ENCODE measurements around the gene AGAP1.

AGAP1 gene

DNA sequence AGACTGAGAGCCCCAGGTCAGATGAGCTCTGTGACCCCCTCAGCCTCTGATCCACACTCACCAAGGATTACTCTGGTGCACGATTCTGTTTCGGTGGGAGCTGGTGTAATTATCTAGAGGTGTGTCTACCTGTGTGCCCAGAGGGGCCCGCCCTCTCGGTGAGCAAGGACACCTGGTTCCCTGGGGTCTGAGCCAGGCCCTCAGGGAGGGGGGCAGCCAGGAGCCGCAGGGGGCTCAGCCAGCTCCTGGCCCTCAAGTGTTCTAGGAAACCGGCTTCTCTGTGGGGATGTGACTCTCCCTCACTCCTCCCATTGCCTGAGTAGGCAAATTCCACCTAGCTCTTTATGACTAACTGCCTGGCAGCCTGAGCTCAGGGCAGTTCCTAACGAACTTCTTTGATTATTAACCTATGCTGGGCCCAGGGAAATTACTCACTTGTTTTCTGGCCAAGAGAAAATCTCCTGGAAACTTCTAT, 17.4 kb downstream of the AGAP1 start:
- no peak for FAIRE-seq

DNA sequence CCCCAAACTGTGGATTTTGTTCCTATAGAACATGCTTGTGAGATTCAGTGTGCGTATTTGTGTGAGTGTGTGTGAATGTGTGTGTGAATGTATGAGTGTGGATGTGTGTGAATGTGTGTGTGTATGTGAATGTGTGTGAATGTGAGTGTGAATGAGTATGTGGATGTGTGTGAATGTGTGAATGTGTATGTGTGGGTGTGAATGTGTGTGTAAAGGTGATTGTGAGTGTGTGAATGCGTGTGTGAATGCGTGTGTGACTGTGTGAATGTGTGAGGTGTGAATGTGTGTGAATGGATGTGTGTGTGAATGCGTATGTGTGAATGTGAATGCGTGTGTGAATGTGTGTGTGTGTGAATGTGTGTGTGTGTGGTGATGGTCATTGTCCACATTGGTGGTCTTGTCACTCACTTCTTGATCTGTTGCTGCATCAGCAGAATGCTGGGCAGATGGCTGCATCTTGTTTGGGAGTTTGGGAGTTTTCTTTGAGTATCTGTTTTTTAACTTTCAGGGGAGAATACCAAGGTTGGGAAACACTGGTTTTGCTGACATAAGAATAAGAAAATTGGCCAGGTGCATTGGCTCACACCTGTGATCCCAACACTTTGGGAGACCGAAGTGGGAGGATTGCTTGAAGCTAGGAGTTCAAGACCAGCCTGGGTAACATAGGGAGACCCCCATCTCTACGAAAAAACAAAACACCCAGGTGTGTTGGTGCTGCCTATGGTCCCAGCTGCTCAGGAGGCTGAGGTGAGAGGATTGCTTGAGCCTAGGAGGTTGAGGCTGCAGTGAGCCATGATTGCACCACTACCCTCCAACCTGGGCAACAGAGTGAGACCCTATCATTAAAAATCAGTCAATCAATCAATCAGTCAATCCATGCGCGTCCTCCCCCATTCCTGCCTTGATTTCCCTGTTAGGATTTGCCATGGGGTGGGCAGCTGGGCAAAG, 18.2 kb downstream of the AGAP1 start:
- FAIRE-seq = no peak

DNA sequence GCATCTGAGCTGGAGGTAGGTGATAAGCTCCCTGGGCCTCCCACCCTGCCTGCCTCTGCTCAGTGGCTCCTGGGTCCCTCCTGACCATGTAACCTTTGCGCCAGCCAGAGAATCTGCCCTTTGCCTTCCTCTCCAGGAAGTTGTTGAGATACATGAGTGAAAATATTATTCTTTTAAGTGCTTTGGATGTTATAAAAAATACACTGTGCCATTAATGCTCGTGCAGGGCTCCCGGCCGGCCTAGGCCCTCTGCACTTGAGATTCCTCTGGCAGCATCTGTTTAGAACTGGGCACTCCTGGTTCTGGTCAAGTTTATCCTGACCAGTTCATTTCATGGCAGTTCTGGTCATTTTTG, 18.8 kb downstream of the AGAP1 start:
- FAIRE-seq = no peak

DNA sequence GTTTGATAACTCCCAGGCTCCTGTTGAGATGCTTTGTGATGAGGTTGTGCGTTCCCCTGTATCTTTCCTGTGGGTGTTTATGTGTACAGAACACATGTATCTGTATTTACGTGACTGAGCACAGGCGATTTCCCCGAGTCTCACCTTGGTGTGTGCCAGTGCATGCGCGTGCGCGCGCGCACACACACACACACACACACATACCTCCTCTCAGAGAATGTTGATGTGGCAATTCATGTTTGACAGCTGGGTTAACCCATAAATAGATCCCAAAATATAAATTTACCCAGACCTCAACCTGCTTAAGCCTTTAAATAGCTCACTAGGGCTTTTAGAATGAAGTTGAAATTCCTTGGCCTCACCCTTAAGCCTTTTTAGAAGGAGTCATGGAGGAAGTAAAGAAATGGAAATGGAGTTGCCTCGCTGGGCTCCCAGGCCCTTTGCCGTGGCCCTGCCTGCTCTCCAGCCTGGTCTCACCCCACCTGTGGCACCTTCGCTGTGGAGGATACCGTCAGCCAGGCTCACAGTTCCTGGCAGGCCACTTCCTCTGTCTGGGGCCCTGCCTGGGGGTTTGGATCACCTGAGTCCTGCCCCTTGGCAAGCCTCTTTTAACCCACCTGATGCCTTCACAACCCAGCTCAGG, 20.3 kb downstream of the AGAP1 start:
- no peak for FAIRE-seq

DNA sequence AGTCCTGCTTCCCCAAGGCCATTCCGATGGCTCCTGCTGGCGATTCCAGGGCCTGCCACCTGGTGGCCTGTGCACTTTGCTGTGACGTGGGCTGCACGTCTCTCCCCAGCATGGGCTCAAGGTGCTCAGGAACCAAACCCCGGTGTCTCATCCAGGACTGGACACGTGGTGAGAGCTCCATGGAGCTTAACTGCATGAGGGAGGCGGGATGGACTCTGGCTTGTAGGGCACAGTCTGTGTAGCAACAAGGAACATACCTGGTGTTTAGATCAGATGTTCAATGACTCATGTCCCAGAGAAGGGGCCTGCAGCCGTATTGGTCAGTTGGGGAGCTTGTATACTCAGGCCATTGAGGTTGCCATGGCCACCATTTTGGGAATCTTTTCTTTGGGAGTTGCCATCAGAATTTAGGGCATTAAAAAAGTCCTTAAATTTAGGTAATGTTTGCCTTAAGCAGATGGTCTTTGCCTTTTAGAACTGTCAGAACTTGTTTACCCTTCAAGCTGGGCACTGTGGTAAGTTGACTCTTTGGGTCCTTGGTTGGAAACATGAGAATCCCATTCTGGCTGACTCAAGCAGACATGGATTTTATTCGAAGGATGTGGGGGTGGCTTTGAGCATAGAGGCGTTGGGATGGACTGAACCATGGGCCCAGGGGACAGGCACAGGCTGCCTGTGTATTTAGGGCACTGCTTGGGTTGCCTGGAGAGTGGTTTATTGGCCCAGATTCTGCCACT, 21.0 kb downstream of the AGAP1 start:
- no peak for FAIRE-seq

DNA sequence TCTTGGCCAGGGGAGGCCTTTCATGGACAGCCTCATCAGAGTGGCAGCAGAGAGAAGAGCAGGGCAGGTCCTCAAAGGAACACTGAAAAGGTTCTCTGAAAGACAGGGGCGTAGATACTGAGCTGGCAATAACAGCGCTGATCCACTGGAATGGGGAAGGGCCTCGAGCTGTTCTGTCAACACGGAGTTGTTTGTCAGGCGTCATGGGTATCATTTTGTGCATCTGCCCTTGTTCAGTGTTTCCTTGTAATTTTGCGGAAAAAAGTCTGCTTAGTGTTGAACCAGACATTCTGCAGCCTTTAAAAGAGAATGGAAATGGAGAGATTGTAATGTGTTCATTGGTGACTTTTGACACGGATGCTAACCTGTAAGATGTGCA, 21.5 kb downstream of the AGAP1 start:
- FAIRE-seq = no peak

DNA sequence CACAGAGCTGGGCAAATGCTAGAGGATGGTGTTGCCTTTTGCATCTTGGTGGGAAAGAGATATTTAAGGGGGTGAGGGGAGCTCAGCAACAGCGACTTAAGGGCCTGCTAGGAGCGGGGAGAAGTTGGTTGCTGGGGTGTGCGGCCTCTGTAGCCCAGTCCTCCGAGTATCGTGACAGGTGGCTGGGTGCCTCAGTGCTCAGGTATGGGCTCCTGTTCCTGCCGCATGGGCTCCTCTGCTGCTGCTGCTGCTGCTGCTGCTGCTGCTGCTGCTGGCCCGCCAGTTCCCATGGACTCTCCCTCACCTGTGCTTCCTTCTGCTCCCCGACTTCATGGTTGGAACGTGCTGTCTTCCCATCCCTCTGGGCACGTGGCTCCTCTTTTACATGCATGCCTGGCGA, 22.0 kb downstream of the AGAP1 start:
- FAIRE-seq = no peak

DNA sequence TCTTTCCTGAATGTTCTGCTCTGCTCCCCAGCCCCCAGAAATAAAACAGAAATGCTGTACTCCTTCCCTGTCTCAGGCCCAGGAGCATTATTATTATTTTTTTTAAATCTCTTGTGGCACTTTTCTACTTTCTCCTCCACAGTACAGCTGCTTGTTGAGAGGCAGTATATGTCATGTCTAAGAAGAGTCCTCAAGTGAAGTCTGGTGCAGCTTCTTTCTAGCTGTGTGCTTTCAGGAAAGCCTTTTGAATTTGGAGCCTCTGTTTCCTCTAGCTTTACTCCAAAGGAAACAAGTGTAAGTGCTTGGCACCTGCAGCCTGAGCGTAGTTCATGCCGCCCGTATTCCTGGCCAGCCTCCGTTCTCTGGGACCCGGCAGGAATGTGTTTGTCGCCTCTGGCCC, 22.4 kb downstream of the AGAP1 start:
- no peak for FAIRE-seq

DNA sequence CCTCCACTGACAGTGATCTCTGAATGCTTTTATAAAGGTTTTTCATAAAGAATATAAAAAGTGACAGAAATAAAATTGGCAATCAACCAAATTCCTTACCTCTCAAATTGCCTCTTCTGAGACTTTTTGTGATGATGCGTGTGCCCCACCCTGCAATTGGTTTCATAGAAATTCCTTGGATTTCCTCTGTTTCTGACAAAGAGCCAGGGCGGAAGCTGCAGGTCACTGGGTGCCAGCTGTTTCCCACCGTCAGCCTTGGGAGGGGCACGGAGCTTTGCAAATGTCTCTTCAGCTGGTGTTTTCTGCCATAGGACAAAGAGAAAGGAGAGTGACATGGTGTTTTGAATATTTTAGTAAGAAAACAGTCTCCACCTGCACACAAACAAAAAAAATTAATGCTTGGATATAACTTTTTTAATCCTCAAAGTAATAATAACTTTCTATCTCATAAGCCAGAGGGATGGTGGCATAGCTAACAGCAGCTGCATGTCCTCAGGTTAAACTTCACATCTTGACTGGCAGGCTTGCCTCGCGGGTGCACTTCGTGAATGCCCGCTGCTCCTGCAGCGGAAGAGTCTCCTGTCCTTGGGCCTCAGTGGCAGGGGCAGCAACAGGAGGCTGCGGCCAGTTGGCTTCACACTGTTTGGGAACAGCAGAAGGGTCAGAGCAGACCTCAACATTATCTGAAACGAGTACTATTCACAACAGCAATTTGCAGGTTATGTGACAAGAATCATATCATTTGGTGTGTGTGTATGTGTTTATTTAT, 24.7 kb downstream of the AGAP1 start:
- FAIRE-seq = no peak

DNA sequence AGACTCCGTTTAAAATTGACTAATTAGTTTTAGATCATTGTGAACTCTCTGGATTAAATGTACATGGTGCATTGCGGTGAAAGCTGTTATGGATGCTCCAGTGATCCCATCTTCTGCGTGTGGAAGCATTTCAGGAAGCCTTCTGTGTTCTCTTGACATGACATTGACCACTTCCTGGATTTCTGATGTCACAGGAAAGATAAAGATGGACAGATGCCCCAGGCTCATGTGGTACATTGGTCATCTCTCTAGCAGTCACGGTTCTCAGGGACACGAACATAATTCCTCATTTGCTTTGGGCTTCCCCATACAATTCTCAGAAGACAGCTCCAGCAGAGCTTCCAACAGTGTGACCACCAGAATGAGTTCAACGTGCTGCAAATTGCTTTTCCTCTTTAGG, 26.9 kb downstream of the AGAP1 start:
- FAIRE-seq = no peak

DNA sequence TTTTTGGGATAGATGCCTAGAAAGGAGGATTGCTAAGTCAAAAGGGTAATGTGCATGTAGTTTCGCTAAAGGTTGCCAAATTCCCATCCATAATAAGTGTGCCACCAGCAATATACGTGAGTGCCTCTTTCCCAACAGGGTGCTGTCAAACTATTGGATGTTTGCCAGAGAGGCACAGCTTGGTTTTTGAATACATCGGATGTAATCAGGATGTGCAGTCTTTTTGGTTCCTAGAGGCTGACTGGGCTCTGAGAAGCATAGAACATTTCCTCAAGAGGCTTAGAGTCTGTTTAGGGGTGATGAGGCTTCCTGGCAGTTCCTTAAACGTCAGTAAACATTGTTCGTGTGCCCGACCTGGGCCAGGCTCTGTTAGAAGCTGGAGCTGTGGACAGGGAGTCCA, 28.0 kb downstream of the AGAP1 start:
- FAIRE-seq = no peak

DNA sequence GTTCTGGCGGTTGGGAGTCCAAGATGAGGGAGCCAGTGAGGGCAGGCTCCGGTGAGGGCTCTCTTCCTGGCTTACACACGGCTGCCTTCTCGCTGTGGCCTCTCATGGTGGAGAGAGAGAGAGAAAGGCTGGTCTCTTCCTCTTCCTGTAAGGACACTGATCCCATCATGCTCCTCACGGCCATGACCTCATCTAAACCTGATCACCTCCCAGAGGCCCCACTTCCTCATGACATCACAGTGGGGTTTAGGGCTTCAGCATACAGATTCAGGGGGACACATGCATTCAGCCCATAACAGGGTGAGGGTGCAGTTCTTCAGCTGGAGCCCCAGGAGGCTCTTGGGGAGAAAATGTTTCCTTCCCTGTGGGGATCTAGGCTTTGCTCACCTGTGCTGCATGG, 29.2 kb downstream of the AGAP1 start:
- no peak for FAIRE-seq

DNA sequence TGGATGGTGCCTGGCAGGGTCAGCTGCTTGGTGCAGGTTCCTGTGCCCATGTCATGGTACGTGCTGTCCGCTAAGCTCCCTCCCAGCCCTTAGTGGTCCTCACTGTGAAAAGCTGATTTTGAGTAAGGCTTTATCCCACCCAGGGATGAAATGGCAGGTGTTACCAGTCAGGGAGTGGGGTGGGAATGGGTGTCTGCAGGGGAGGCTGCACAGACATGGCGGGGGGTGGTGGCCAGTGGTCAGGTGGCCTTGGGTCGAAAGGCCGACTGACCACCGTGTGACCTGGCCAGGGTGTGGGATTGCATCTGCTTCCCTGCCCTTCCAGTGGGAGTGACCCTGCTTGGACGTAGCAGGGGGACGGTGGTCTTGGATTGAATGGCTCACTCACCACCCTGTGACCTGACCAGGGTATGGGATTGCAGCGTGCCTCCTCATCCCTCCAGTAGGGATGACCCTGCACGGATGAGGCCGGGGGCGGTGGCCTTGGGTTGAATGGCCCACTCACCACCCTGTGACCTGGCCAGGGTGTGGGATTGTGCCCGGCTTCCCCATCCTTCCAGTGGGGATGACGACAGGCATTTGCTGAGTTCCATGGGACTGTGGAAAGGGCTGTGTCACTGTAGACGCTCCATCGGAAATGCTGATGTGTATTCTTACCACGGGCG, 29.8 kb downstream of the AGAP1 start:
- no peak for FAIRE-seq

DNA sequence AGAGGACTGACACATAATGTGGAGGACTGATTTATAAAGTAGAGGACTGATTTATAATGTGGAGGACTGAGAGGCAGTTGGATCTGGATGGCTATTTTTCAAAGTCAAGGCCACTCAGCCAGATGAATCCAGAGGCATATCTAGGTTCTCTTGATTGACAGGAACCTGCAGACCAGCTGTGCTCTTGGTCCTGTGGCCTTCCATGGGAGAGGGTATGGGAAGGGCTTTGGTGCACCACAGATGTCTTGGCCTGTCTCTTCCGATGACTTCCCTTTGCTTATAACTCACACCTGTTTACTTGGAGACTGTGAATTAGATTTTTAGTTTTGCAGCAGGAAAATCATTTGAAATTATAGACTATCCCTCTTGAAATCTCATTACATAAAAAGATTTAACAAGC, 32.3 kb downstream of the AGAP1 start:
- no peak for FAIRE-seq

DNA sequence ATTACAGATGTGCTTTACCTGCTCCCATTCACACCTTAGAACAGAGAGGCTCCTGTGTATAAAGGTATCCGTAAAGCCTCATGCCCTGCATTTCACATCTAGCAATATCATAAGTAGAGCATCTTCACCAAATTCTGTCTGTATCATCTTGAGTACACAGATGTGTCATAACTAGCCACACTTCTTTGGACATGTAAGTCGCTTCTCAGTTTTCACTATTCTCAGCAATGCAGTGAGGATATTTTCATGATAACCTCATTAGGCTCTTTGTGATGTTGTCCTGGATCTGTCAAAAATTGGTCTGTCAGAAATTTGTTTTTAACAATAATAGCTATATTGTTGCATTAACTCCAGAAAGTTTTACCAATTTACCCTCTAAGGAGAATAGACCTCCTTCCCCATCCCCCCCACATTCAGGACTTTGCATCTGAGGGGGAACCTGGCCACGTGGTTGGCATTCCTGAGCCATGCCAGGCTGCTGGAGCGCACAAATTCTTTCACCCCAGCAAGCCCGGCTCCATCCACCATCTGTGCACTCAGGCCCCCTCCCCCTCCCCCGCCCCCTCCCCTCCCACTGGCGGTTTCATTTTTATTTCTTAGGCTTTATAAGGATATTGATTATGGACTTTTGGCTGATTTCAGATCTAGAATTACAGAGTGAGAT, 34.1 kb downstream of the AGAP1 start:
- no peak for FAIRE-seq

DNA sequence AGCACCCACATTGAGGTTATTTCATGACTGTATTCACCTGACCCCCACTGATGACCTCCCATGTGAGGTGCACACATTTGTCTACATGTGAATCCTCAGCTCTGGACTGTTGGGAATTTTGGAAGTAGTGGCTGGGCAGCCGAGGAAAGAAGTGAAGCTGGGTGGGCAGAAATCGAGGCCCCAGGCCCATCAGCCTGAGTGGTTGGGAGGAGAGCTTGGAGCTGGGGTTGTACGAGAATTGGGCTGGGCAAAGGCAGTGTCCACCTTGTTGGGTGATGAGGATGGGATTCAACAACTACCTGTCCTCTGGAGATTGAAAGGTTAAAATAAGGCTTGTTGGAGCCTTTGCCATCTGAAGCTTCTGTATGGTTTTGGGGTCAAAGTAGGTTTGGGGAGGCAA, 35.8 kb downstream of the AGAP1 start:
- FAIRE-seq = no peak

DNA sequence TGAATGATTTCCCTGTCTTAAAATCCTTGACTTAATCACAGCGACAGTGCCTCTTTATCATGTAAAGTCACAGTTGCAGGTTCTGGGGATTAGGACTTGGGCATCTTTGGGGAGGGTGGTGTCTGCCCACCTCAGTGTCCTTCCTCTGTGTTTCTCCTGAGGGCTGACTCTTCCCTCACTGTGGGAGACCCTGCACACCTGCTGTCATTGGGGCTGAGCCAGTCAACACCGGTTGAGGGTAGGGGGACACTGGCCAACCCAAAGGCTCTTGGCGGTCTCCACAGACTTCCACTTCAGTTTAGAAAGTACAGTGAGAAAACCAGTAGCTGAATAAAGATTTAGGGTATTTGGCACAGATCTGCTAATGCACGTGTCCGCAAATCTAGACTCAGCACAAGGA, 36.9 kb downstream of the AGAP1 start:
- no peak for FAIRE-seq

DNA sequence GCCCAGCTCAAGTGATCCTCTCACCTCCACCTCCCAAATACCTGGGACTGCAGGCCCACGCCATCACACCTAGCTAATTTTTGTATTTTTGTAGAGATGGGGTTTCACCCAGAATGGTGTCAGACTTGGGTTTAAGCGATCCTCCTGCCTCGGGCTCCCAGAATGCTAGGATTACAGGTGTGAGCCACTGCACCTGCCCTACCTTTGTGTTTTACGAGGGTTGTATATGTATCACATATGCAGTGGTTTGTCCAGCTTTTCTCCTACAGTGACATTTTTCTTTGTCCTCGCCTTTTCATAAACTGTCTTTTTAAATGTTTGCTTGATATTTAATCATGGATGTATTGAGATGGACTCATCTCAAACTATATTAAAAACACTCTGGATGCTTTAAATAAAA, 38.5 kb downstream of the AGAP1 start:
- no peak for FAIRE-seq

DNA sequence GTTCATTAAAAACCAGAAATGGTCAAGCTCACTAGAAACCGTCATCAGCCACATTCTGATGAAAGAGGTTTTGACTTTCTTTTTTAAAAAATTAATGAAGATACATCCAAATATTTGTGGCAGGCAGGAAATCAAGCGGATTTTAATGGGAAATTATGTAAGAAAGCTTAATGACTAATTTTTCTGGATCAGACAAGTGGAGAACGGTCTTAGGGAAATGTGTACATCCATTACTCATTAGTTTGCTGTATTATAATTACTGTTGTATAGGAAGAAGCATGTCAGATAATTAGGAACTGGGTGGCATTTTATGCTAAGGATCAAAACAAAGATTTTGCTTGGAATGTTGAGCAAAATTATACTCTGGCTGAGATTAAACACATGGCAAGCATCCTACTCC, 39.4 kb downstream of the AGAP1 start:
- no peak for FAIRE-seq

DNA sequence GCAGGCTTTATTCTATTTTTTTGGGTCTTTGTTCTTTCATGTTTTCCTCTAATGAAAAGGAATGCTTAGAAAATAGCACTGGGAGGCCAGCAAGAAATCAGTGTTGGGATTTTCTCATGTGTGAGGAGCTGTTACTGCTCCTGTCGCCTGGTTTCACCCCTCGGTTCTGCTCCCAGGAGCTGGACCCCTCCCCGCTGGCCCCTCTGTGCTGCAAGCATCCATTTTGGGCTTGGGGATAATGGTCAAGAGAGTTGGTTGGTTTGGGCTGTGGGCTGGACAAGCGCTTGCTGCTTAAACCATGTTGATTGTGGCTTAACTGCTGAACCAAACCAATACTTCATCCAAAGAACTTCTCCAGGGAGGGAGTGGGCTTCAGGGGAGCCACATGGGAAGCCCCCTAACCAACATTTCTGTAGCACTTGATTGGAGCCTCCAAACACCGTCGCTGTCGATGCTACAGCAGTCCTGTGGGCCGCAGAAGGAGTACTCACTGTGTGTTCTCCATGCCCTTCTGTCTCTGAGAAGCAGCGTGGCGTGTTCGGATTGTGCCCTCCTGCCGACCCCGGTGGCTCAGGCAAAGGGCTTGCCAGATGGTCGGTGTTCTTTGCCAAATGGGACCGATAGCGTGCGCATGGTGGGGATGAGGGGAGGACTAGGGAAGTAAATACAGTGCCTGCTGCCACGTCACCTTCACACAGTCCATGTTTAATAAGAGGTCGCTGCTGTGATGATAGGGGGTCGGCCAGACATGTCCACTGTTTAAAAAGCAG, 40.0 kb downstream of the AGAP1 start:
- FAIRE-seq = no peak
